SK-N-SH (cell line): Measurements from ENCODE around the gene CCDC38.

Source experiments
- EP300 ChIP-seq, 2 experiments: IDR thresholded peaks; 2 replicates each; pipeline versions ENCODE4 v1.4.0 to v1.6.1; 2012; ENCODE audit warnings: borderline replicate concordance in 1 of 2, low read depth in 1 of 2, low read length in 1 of 2
- FOSL2 ChIP-seq: IDR thresholded peaks from 2 replicates; pipeline ENCODE4 v1.4.0; 2012; ENCODE audit warnings: low read depth, mild to moderate bottlenecking, moderate library complexity, borderline replicate concordance
- MXI1 ChIP-seq: IDR thresholded peaks from 2 replicates; pipeline ENCODE4 v1.6.1; 2012; ENCODE audit warnings: mild to moderate bottlenecking, low read depth, low read length, improper control_type of control experiment
- NFIC ChIP-seq: IDR thresholded peaks from 2 replicates; pipeline ENCODE4 v1.4.0; 2012; ENCODE audit warnings: borderline replicate concordance
- POLR2AphosphoS5 ChIP-seq: IDR thresholded peaks from 2 replicates; pipeline ENCODE4 v1.6.1; 2012; ENCODE audit warnings: low read depth, low read length
- RAD21 ChIP-seq: IDR thresholded peaks from 2 replicates; pipeline ENCODE4 v1.6.1; 2012; ENCODE audit warnings: mild to moderate bottlenecking, low read length
- RXRA ChIP-seq: IDR thresholded peaks from 2 replicates; pipeline ENCODE4 v1.4.0; 2012; ENCODE audit warnings: low read depth, mild to moderate bottlenecking, borderline replicate concordance
- SMC3 ChIP-seq: IDR thresholded peaks from 2 replicates; pipeline ENCODE4 v1.6.1; 2012; ENCODE audit warnings: low read depth, low read length, improper control_type of control experiment
- TF ChIP-seq, protein P1 (sequence below): IDR thresholded peaks from 2 replicates; pipeline ENCODE4 v1.6.1; 2012; ENCODE audit warnings: mild to moderate bottlenecking, low read depth, low read length, moderate library complexity
- TF ChIP-seq, protein P2 (sequence below): fragments of 200-600 bp; sonication (generic); IDR thresholded peaks from 2 replicates; pipeline ENCODE4 v1.6.1; 2017; ENCODE audit warnings: antibody characterized with exemption, mild to moderate bottlenecking, moderate library complexity
- TF ChIP-seq, protein P3 (sequence below): IDR thresholded peaks from 2 replicates; pipeline ENCODE4 v1.4.0; 2012; ENCODE audit warnings: low read depth, borderline replicate concordance

DNA sequence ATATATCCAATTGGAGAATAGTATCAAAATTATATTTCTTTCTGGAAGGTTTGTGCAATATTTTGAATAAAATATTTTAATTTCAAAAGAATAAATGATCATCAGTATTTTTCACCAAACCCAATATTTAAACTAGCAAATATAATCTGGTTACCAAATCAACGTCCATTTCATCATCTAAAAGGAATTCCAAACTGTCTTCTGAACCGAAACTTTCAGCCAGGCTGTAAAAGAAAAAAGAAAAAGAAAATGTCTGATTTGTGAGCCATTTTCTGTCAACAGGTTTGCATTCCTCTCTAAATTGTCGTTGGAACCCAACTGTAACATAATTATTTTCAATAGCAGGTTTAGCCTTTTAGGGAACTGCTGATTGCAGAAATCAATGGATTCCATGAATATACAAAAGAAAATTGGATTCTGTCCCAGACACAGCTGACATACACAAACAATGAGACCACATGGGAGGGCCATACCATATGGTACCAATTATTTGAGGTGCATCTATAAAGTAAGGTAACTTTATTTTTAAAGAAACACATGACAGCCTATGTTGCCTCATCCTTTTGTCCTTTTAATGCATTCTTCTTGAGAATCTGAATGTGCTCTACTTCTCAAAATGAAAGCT, 61.0 kb downstream of the CCDC38 start:
- no peak for TF ChIP-seq EP300 (IDR thresholded peaks at IDR 0.05; ENCODE audit: borderline replicate concordance in 1 of 2, low read depth in 1 of 2, low read length in 1 of 2)
- TF ChIP-seq FOSL2, result no peak
- TF ChIP-seq, protein P1, sequence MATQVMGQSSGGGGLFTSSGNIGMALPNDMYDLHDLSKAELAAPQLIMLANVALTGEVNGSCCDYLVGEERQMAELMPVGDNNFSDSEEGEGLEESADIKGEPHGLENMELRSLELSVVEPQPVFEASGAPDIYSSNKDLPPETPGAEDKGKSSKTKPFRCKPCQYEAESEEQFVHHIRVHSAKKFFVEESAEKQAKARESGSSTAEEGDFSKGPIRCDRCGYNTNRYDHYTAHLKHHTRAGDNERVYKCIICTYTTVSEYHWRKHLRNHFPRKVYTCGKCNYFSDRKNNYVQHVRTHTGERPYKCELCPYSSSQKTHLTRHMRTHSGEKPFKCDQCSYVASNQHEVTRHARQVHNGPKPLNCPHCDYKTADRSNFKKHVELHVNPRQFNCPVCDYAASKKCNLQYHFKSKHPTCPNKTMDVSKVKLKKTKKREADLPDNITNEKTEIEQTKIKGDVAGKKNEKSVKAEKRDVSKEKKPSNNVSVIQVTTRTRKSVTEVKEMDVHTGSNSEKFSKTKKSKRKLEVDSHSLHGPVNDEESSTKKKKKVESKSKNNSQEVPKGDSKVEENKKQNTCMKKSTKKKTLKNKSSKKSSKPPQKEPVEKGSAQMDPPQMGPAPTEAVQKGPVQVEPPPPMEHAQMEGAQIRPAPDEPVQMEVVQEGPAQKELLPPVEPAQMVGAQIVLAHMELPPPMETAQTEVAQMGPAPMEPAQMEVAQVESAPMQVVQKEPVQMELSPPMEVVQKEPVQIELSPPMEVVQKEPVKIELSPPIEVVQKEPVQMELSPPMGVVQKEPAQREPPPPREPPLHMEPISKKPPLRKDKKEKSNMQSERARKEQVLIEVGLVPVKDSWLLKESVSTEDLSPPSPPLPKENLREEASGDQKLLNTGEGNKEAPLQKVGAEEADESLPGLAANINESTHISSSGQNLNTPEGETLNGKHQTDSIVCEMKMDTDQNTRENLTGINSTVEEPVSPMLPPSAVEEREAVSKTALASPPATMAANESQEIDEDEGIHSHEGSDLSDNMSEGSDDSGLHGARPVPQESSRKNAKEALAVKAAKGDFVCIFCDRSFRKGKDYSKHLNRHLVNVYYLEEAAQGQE, result no peak
- TF ChIP-seq, protein P2, sequence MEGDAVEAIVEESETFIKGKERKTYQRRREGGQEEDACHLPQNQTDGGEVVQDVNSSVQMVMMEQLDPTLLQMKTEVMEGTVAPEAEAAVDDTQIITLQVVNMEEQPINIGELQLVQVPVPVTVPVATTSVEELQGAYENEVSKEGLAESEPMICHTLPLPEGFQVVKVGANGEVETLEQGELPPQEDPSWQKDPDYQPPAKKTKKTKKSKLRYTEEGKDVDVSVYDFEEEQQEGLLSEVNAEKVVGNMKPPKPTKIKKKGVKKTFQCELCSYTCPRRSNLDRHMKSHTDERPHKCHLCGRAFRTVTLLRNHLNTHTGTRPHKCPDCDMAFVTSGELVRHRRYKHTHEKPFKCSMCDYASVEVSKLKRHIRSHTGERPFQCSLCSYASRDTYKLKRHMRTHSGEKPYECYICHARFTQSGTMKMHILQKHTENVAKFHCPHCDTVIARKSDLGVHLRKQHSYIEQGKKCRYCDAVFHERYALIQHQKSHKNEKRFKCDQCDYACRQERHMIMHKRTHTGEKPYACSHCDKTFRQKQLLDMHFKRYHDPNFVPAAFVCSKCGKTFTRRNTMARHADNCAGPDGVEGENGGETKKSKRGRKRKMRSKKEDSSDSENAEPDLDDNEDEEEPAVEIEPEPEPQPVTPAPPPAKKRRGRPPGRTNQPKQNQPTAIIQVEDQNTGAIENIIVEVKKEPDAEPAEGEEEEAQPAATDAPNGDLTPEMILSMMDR, result no peak
- TF ChIP-seq POLR2AphosphoS5, result no peak
- no peak for TF ChIP-seq RAD21
- TF ChIP-seq, protein P3, sequence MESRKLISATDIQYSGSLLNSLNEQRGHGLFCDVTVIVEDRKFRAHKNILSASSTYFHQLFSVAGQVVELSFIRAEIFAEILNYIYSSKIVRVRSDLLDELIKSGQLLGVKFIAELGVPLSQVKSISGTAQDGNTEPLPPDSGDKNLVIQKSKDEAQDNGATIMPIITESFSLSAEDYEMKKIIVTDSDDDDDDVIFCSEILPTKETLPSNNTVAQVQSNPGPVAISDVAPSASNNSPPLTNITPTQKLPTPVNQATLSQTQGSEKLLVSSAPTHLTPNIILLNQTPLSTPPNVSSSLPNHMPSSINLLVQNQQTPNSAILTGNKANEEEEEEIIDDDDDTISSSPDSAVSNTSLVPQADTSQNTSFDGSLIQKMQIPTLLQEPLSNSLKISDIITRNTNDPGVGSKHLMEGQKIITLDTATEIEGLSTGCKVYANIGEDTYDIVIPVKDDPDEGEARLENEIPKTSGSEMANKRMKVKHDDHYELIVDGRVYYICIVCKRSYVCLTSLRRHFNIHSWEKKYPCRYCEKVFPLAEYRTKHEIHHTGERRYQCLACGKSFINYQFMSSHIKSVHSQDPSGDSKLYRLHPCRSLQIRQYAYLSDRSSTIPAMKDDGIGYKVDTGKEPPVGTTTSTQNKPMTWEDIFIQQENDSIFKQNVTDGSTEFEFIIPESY, result no peak
- no peak for TF ChIP-seq MXI1
- no peak for TF ChIP-seq RXRA
- TF ChIP-seq SMC3, result no peak
- TF ChIP-seq NFIC, result no peak
